LNCaP clone FGC (cell line): ENCODE data around the gene TFEB.

Experiments used
- DNase-seq: peaks from one replicate; pipeline ENCODE4 v3.0.0-alpha.2; 2011; ENCODE audit warnings: low read depth
- H3K4me3 ChIP-seq: 2 replicates; pipeline ENCODE4 v1.5.1; 2011; ENCODE audit warnings: mild to moderate bottlenecking, low read depth, low read length, control low read depth
- TF ChIP-seq, protein P1 (sequence below): IDR thresholded peaks from 2 replicates; pipeline ENCODE4 v1.5.1; 2012; ENCODE audit warnings: mild to moderate bottlenecking; ENCODE audit not compliant: control insufficient read depth, insufficient read depth; ENCODE audit errors: extremely low read depth

The TFEB gene

DNA sequence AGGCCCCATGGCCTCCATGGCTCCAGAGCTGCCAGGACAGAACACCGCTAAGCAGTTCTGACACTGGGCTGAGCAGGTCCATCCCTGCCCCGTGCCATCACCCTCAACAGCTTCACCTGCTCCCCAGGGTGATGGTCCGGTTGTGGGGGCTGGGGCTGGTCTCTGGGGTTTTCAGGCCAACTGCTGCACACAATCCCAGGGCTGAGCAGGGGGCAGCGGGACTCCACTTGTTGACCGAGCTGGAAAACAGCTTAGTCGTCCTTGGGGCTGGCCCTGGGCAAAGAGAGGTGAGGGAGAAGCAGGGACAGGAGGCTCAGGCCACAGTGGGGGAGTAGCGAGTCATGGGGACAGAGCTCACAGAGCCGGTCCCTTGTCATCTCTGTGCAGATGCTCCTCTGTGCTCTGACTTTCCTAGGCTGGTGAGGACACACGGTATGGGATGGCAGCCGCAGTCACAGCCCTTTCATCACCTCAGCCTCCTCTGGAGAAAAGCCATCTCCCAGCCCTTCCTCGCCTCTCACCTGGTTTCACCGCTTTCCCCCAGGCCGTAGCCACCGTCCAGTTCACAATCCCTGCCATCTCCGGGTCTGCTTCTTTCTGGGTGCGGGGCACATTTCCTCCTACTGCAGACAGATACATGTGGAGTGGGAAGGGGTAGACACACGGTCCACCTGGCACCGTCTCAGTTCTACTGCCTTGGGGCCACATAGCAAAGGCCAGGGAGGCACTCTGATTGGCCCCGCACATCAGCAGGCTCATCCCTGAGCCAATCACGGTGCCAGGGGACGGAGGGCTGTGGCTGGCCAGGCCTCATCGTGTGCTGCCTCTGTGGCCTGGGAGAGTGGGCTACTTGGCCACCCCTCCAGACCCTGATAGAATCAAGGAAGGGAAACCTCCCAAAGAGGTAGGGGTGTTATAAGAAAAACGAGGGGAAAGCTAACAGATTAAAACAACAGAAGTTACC, 78.0 kb downstream of the TFEB start:
- TF ChIP-seq, protein P1, sequence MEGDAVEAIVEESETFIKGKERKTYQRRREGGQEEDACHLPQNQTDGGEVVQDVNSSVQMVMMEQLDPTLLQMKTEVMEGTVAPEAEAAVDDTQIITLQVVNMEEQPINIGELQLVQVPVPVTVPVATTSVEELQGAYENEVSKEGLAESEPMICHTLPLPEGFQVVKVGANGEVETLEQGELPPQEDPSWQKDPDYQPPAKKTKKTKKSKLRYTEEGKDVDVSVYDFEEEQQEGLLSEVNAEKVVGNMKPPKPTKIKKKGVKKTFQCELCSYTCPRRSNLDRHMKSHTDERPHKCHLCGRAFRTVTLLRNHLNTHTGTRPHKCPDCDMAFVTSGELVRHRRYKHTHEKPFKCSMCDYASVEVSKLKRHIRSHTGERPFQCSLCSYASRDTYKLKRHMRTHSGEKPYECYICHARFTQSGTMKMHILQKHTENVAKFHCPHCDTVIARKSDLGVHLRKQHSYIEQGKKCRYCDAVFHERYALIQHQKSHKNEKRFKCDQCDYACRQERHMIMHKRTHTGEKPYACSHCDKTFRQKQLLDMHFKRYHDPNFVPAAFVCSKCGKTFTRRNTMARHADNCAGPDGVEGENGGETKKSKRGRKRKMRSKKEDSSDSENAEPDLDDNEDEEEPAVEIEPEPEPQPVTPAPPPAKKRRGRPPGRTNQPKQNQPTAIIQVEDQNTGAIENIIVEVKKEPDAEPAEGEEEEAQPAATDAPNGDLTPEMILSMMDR, result no peak
- no peak for DNase-seq
- no peak overlapping the region for H3K4me3 ChIP-seq

DNA sequence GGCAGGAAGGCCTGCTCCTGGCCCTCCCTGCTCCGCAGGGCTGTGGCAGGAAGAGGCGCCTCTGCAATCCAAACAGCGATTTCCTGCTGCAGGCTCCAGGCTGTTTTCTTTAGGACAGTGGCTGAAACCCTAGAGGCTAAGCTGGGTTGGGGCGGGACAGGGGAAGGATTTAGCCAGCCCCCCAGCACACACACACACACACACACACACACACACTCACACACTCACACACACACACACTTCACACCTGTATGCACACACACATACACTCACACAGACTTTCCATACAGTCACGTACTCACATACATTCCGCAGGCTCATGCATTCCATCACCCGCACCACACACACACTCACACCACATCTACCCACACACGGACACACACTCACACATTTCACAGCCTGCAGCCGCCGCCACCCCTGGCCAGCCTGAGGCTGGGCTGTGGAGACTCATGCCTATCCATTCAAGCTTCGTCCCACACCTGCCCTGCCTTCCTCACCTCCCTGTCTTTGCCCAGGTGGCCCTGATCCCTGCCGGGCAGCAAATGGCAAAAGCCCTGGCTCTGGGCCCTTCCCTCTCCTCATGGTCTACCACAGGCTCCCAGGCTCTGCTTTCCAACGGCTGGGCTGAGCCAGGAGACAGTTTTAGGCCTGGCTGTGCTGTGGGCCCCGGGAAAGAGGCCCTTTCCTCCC, 79.3 kb downstream of the TFEB start:
- no peak overlapping the region for H3K4me3 ChIP-seq
- no peak for DNase-seq
- TF ChIP-seq, protein P1, result no peak

DNA sequence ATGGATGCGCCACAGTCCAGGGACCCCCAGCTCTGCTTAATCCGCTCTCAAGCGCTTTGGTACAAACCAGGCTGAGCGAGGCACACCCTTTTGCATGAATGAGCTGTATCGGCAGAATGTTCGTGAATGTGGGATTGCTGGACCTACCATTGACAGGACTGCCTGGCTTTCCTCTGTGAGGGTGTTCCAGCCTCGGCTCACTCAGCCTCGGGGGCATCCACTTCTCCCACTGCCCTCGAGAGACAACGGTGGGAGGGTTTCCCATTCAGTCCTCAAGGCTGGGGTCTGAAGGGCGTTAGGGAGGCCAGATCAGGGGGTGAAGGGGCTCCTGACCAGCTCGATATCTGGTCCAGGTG, 79.8 kb downstream of the TFEB start:
- H3K4me3 ChIP-seq, result no peak overlapping the region
- TF ChIP-seq, protein P1, result no peak
- no peak for DNase-seq

DNA sequence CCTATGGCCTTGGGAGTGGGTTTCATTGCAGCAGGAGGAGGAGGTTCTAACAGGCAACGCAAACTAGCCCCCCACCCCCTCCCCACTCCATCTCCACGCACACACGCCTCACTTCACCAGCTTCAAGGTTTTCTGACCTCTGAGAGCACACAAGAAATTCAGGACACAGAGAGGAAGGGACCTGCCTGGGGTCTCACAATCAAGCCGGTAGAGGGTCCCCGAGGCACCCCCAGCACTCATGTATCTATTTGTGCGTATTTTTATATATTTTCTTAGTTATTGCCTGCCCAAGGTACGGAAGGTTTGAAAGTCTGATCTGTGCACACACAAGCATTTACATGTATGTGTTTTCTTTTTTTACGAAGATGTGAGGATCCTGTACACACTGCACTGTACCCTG, 80.2 kb downstream of the TFEB start:
- H3K4me3 ChIP-seq, result no peak overlapping the region
- TF ChIP-seq, protein P1, result no peak

DNA sequence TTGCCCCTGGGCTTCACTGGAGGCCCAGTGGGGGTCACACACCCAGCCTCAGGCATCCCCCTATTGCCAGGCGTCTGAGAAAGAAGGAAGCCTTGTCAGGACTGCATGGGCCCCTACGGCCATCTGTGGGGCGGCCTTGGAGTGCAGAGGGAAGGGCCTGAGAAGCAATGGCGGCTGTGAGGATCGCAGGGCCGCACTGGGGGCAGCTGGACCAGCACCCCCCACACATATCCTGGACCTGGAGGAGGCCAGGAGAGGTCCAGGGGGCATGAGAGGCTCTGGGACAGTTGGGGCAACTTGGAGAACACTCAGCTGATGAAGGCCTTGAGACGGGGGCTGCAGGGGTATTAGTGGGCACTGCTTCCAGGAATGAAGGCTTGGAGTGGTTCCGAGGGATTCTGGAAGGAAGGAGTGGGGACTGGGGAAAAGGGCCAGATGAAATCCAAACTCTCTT, 80.7 kb downstream of the TFEB start:
- H3K4me3 ChIP-seq, result no peak overlapping the region
- no peak for DNase-seq
- TF ChIP-seq, protein P1, result no peak

More for the DNA sequence above, 80.2 kb downstream of the TFEB start:
- no peak for DNase-seq

DNA sequence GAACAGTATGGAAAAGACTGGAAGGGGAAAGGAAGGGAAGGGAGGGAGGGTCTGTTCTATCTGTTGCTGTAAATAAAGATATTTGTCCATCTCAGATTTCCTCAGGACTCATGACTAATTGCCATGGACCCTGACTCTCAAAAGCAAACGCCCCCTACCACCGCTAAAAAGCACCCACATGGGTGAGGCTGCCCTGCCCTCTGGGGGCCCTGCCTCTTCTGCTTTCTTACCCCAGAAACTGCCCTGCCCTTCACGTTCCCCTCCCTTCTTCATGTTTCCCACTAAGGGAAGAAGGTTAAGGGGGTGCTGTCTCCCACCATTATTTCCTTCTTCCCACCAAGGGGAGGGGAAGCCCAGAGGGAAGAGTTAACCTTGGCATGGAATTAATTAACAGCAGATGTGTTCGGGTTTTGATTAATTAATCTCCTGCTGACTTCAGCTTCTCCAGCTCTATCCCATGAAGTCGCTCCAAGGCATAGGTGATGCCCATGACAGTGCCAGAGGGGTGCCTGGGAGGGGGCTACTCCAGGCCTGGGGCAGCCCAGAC, 81.2 kb downstream of the TFEB start:
- TF ChIP-seq, protein P1, result no peak
- no peak for DNase-seq
- H3K4me3 ChIP-seq, result no peak overlapping the region
